B cell (primary cell): ENCODE results near the gene ADAMTS5. TPM values are rescaled to one million over a fixed set of nuclear protein-coding genes. Genes with fewer than 3 reads are reported as not detected.

Experiments used
- ATAC-seq: fragments of 200-7000 bp; cut with Tn5 transposase; one replicate; pipeline ENCODE4 v1.10.0; 2021; ENCODE audit warnings: low read depth, mild to moderate bottlenecking, moderate number of reproducible peaks, moderate library complexity
- CTCF ChIA-PET: fragments of 350-600 bp; sonication (Branson Sonifier 250); formaldehyde crosslinking; loops from one replicate; lab custom pipeline; 2021; ENCODE audit warnings: antibody characterized with exemption, inconsistent platforms; lab: Charles Lee
- POLR2A ChIA-PET: fragments of 350-600 bp; sonication (Branson Sonifier 250); formaldehyde crosslinking; loops from one replicate; lab custom pipeline; 2021; ENCODE audit warnings: antibody characterized with exemption; lab: Charles Lee
- DNase-seq: peaks from one replicate; pipeline ENCODE4 v3.0.0; 2013
- H2AFZ ChIP-seq: 2 replicates; pipeline ENCODE4 v1.6.1; 2012; ENCODE audit warnings: mild to moderate bottlenecking, low read depth, low read length; ENCODE audit not compliant: insufficient read depth, poor library complexity, severe bottlenecking
- H3K27ac ChIP-seq, 2 donors: 1 replicate in 1 of 2; 2 replicates in 1 of 2; pipeline ENCODE4 v1.5.1; 2012 to 2013; ENCODE audit warnings: low read length in 2 of 2, mild to moderate bottlenecking in 2 of 2, moderate library complexity in 1 of 2
- H3K27me3 ChIP-seq, 4 experiments: fragments of 200-600 bp in 1 of 4; sonication (generic) in 1 of 4; replicated peaks in 1 of 4; 1 replicate in 2 of 4; 2 replicates in 2 of 4; pipeline versions ENCODE4 v1.6.1 to v1.7.0; 2013 to 2016; ENCODE audit warnings: low read length in 3 of 4, mild to moderate bottlenecking in 2 of 4, mixed read lengths in 1 of 4, moderate library complexity in 1 of 4; ENCODE audit not compliant: insufficient read depth in 4 of 4, control insufficient read depth in 3 of 4; ENCODE audit errors: control extremely low read depth in 1 of 4
- H3K36me3 ChIP-seq, 2 experiments: replicated peaks in 1 of 2; 1 replicate in 1 of 2; 2 replicates in 1 of 2; pipeline versions ENCODE4 v1.6.1 to v1.7.1; 2013; ENCODE audit warnings: low read length in 1 of 2; ENCODE audit not compliant: insufficient read depth in 2 of 2, control insufficient read depth in 1 of 2; ENCODE audit errors: control extremely low read depth in 1 of 2, extremely low read depth in 1 of 2
- H3K4me1 ChIP-seq, 2 donors: fragments of 200-600 bp in 1 of 2; sonication (generic) in 1 of 2; 1 replicate in 1 of 2; 2 replicates in 1 of 2; pipeline versions ENCODE4 v1.5.1 to v1.6.1; 2013 to 2017; ENCODE audit warnings: low read length in 2 of 2; ENCODE audit not compliant: control insufficient read depth in 2 of 2, insufficient read depth in 2 of 2
- H3K4me2 ChIP-seq: replicated peaks from 2 replicates; pipeline ENCODE3; 2012; ENCODE audit warnings: mild to moderate bottlenecking, low read depth, low read length; ENCODE audit not compliant: poor library complexity, severe bottlenecking
- H3K4me3 ChIP-seq, 5 experiments: fragments of 200-600 bp in 1 of 5; sonication (generic) in 1 of 5; 1 replicate in 3 of 5; 2 replicates in 2 of 5; pipeline versions ENCODE4 v1.5.1 to v1.7.0; 2011 to 2016; ENCODE audit warnings: low read length in 4 of 5, mild to moderate bottlenecking in 4 of 5, low read depth in 2 of 5, control low read depth in 1 of 5, moderate library complexity in 1 of 5; ENCODE audit not compliant: insufficient read depth in 1 of 5; ENCODE audit errors: control extremely low read depth in 1 of 5, extremely low read depth in 1 of 5
- H3K79me2 ChIP-seq: fragments of 200-600 bp; sonication (generic); one replicate; pipeline ENCODE4 v1.6.0; 2016; ENCODE audit warnings: low read length; ENCODE audit not compliant: control insufficient read depth, insufficient read depth
- H3K9ac ChIP-seq: fragments of 200-600 bp; sonication (generic); 2 replicates; pipeline ENCODE4 v1.6.1; 2017; ENCODE audit warnings: mild to moderate bottlenecking, low read length, moderate library complexity
- H3K9me3 ChIP-seq, 3 donors: one replicate each; pipeline versions ENCODE4 v1.6.1 to v1.7.1; 2013; ENCODE audit warnings: low read length in 2 of 3; ENCODE audit not compliant: control insufficient read depth in 2 of 3, insufficient read depth in 1 of 3; ENCODE audit errors: control extremely low read depth in 1 of 3
- H4K20me1 ChIP-seq: 2 replicates; pipeline ENCODE4 v1.6.0; 2012; ENCODE audit warnings: mild to moderate bottlenecking, low read length; ENCODE audit not compliant: insufficient read depth, control insufficient read depth, poor library complexity, severe bottlenecking
- H3K27ac Mint-ChIP-seq: one replicate; pipeline ENCODE4 v1.8.0; 2021; ENCODE audit warnings: mixed read lengths
- H3K27me3 Mint-ChIP-seq: one replicate; pipeline ENCODE4 v1.8.0; 2021; ENCODE audit warnings: mixed read lengths
- H3K4me1 Mint-ChIP-seq: one replicate; pipeline ENCODE4 v1.8.0; 2021; ENCODE audit warnings: mixed read lengths
- H3K4me3 Mint-ChIP-seq: one replicate; pipeline ENCODE4 v1.8.0; 2021; ENCODE audit warnings: mixed read lengths
- H3K9me3 Mint-ChIP-seq: one replicate; pipeline ENCODE4 v1.8.0; 2022; ENCODE audit warnings: mixed read lengths; ENCODE audit not compliant: insufficient read depth
- EZH2 ChIP-seq: IDR thresholded peaks from 2 replicates; pipeline ENCODE4 v1.6.1; 2012; ENCODE audit warnings: borderline replicate concordance, low read depth, mild to moderate bottlenecking, moderate library complexity, low read length; ENCODE audit not compliant: insufficient read depth, poor library complexity, severe bottlenecking
- WGBS: methylation state at CpG from one replicate; pipeline ENCODE4 v1.1.5; 2013; ENCODE audit warnings: missing lambda C conversion rate; ENCODE audit not compliant: insufficient coverage; 5-methylcytosine and 5-hydroxymethylcytosine counted together
- intact Hi-C: fragments of 100-400 bp; cut with micrococcal nuclease; formaldehyde crosslinking; loops from one replicate; pipeline ENCODE4 v1.10.0; 2022
- polyA plus RNA-seq: library from polyadenylated mRNA; depleted of rRNA; stranded (reverse); fragments of >200 nt; gene quantifications from 2 replicates; pipeline ENCODE4 v1.2.3, GENCODE V29; 2012
- total RNA-seq, 2 donors: library from RNA; stranded (reverse); fragments of 120-200 nt in 1 of 2; gene quantifications; 1 replicate in 1 of 2; 2 replicates in 1 of 2; pipeline versions ENCODE4 v1.2.3 to v1.2.4, GENCODE V29; 2013 to 2022
- TF ChIP-seq, protein P1 (sequence below): fragments of 200-600 bp; IDR thresholded peaks from one replicate; pipeline ENCODE4 v1.8.0; 2022; ENCODE audit warnings: antibody characterized with exemption, mild to moderate bottlenecking

ADAMTS5 gene
- total and polyA plus RNA-seq, 2 donors (not counting 1 experiment from before 2014, with no cell fraction given): 0.01 TPM; not detected in 1

DNA sequence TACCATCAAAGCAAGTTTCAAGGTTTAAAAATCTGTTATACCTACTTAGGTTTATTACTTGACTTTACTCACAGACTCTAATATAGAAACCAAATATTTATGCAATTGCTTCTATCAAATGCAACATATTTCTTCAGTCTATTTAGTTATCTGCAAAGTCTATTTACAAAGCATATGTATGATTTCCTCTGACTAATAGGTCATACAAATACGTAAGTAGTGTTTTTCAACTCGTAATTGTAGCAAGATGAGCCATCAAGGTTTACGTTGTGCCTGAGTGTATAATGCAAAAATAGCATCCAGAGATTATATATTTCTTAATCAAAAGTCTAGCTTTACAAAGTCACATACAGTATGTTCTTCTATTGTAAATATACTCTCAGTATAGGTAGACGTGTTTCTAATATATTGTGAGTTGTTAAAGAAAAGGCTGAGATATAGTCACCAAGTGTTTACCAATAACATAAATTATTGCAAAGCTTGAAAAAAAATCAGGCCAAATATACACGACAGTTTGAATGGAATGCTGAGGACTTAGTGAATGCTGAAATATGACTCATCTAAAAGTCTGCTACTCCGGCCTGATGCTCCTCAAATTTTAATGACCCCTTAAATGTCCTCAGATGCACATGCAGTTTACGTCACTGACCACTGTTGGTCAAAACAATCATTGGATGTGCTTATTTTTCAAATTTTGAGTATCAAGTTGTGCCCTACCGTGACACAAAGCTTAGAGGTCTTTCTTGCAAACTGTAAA, 48.4 kb downstream of the ADAMTS5 start:
- Histone ChIP-seq H4K20me1 (no peaks in the 10 kb centered on the region), H3K4me1 (no peaks in the 10 kb centered on the region), H3K9ac (no peak overlapping the region), H3K36me3 (no peaks in the 10 kb centered on the region), H3K79me2 (no peaks in the 10 kb centered on the region), H2AFZ (no peak overlapping the region), H3K4me3 (no peak overlapping the region), H3K4me2 (no peak overlapping the region), H3K27ac (no peak overlapping the region), H3K27me3 (no peaks in the 10 kb centered on the region), H3K9me3 (no peaks in the 10 kb centered on the region)
- Mint-ChIP-seq H3K27ac (no peak overlapping the region), H3K4me1 (no peaks in the 10 kb centered on the region), H3K4me3 (no peak overlapping the region), H3K27me3 (no peaks in the 10 kb centered on the region), H3K9me3 (no peaks in the 10 kb centered on the region)
- intact Hi-C loops: no loop called here
- ChIA-PET POLR2A (no interaction called here), CTCF (no interaction called here)
- DNase-seq (no peak), ATAC-seq (no peak)
- WGBS: 84% methylated on average over 3 of the region's 8 CpGs
- TF ChIP-seq, protein P1, sequence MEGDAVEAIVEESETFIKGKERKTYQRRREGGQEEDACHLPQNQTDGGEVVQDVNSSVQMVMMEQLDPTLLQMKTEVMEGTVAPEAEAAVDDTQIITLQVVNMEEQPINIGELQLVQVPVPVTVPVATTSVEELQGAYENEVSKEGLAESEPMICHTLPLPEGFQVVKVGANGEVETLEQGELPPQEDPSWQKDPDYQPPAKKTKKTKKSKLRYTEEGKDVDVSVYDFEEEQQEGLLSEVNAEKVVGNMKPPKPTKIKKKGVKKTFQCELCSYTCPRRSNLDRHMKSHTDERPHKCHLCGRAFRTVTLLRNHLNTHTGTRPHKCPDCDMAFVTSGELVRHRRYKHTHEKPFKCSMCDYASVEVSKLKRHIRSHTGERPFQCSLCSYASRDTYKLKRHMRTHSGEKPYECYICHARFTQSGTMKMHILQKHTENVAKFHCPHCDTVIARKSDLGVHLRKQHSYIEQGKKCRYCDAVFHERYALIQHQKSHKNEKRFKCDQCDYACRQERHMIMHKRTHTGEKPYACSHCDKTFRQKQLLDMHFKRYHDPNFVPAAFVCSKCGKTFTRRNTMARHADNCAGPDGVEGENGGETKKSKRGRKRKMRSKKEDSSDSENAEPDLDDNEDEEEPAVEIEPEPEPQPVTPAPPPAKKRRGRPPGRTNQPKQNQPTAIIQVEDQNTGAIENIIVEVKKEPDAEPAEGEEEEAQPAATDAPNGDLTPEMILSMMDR: no peak
- no peak for TF ChIP-seq EZH2

DNA sequence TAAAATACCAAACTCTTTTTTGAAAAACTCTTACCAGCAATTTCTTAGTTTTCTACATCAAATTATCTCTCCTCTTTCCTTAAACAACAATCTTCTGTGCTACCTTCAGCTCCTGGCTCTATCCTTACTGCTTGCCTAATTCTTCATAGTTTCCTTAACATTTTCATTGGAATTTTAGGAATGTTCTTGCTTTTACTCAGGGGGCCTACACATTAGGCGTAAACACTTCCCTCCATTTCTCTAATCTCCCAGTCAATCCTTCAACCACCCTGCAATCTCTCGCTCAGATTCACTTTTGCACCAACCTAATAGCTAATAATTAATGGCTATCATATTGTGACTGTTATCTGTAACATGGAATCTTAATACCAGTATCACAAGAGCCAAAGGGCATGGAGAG, 50.1 kb downstream of the ADAMTS5 start:
- H3K27me3 Mint-ChIP-seq: no peaks in the 10 kb centered on the region
- H3K27ac ChIP-seq: no peak overlapping the region

More for the DNA sequence above, 50.1 kb downstream of the ADAMTS5 start:
- POLR2A ChIA-PET: no interaction called here
- Histone ChIP-seq H4K20me1 (no peaks in the 10 kb centered on the region), H3K27me3 (no peaks in the 10 kb centered on the region), H3K4me2 (no peak overlapping the region), H3K4me3 (no peak overlapping the region), H2AFZ (no peak overlapping the region), H3K4me1 (no peaks in the 10 kb centered on the region), H3K36me3 (no peaks in the 10 kb centered on the region), H3K9ac (no peak overlapping the region), H3K9me3 (no peaks in the 10 kb centered on the region), H3K79me2 (no peaks in the 10 kb centered on the region)
- Mint-ChIP-seq H3K4me3 (no peak overlapping the region), H3K27ac (no peak overlapping the region), H3K9me3 (no peaks in the 10 kb centered on the region), H3K4me1 (no peaks in the 10 kb centered on the region)
- ATAC-seq (no peak), DNase-seq (no peak)
- WGBS: no CpG with 5 or more reads among the region's 2 CpGs
- CTCF ChIA-PET: no interaction called here
- TF ChIP-seq, protein P1: no peak
- TF ChIP-seq EZH2: no peak
- intact Hi-C loops: no loop called here
